H1 (cell line): ENCODE data around the gene CELSR3.
A peak's percentile ranks its signal among the peaks of the same experiment; 100 is the strongest.

Source experiments
- CTCF ChIP-seq, 3 experiments: IDR thresholded peaks; 1 replicate in 2 of 3; 2 replicates in 1 of 3; pipeline versions ENCODE4 v1.5.1 to v1.6.1; 2011; ENCODE audit warnings: low read length in 3 of 3, mild to moderate bottlenecking in 3 of 3, inconsistent platforms in 2 of 3, low read depth in 1 of 3, moderate library complexity in 1 of 3; ENCODE audit not compliant: insufficient read depth in 1 of 3; ENCODE audit errors: control extremely low read depth in 1 of 3
- POLR2A ChIP-seq, 2 experiments: IDR thresholded peaks; 1 replicate in 1 of 2; 2 replicates in 1 of 2; pipeline ENCODE4 v1.6.1; 2011; ENCODE audit warnings: low read depth in 2 of 2, low read length in 2 of 2, mild to moderate bottlenecking in 2 of 2; ENCODE audit errors: control extremely low read depth in 1 of 2
- SP1 ChIP-seq: IDR thresholded peaks from 2 replicates; pipeline ENCODE4 v1.6.1; 2011; ENCODE audit warnings: low read depth, low read length

GRCh38 chr3:48596676-48597407 is 65.8 kb downstream of the CELSR3 start:
- TF ChIP-seq CTCF (IDR thresholded peaks at IDR 0.05; ENCODE audit: control extremely low read depth in 1 of 3, insufficient read depth in 1 of 3, low read depth in 1 of 3, low read length in 3 of 3) (no peak), SP1 (no peak), POLR2A (IDR thresholded peaks at IDR 0.05; ENCODE audit: control extremely low read depth in 1 of 2, low read depth in 2 of 2, low read length in 2 of 2) (peak in 1 of 2 experiments; percentile 56; a peak in 1 of 3 replicates)
